Activated T-cell treated with anti-CD3 and anti-CD28 coated beads for 48 hours (primary cell): ENCODE results near the gene MGAT4A.
"Not testable (repeated sequence)": the region's sequence is repeated elsewhere in the genome, so short reads cannot be mapped to it uniquely, and the experiment has no call there.

Experiments
- DNase-seq: peaks from one replicate; pipeline ENCODE4 v3.0.0-alpha.2; 2020; ENCODE audit warnings: low read depth

The MGAT4A gene

DNA sequence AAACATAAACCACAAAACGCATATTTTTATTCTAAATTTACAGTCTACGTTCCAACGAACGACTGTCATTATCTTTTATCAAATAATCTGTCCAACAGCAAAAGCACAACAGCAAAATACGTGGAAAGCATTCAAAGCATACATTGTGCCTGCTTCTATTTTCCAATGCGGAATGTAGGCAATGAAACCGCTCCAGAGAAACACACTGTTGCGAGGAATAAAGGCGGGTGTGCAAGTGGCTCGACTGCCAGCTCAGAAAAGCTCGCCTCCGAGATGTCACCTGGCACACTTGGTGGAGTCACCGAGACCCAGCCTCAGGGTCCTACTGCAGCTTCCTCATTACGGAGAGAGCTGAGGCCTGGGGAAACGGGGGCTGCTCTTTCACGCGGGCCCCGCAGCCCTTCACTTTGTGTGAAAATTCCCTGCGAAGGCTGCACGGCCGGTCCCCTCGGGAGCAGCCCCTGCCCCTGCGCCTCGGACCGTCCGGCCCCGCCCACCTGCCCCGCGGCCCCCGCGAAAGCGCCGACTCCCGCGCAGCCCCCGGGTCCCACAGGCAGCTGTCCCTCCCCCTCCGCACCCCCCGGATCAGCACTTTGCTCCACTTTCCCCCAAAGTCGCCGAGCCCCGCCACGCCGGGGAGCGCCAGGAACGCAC lies 752 bp downstream of the MGAT4A start:
- peak; percentile 51 for DNase-seq

DNA sequence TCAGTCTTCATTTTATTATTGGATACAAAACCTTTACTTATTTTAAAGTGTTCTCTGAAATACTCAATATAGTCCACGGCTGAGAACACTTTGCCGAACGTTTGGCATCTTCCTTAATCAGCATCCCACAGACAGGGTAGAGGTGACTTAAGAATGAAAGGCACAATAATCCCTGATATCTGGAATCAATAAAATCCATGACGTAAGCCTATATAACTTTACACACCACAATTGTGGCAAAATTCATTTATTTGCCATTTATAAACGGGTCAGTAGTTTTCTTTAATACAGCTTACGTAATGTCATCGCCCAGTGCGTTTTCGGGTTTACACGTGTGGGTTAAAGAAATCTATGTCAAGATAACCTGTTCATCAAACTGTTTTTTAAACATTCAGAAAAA lies 1.3 kb downstream of the MGAT4A start:
- DNase-seq, result no peak

DNA sequence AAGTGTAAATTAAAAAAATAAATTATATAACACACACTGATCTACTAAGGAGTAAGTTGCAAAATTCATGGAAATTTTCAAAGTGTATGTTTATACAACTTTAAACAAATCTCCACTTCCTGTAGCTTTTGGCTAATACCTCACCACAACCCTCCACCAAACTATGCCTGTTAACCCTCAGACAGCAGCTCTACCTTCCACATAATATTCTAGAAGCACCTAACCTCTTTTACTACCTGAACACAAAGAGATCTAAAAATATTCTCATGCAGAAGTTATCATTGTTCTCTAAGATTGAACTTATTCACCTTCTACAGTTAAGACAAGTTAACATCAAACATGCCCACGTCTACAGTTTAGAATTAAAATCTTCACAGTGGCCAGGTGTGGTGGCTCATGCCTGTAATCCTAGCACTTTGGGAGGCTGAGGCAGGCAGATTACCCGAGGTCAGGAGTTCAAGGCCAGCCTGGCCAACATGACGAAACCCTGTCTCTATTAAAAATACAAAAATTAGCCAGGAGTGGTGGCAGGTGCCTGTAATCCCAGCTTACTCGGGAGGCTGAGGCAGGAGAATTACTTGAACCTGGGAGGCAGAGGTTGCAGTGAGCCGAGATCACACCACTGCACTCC lies 2.7 kb downstream of the MGAT4A start:
- DNase-seq, result not testable (repeated sequence)

DNA sequence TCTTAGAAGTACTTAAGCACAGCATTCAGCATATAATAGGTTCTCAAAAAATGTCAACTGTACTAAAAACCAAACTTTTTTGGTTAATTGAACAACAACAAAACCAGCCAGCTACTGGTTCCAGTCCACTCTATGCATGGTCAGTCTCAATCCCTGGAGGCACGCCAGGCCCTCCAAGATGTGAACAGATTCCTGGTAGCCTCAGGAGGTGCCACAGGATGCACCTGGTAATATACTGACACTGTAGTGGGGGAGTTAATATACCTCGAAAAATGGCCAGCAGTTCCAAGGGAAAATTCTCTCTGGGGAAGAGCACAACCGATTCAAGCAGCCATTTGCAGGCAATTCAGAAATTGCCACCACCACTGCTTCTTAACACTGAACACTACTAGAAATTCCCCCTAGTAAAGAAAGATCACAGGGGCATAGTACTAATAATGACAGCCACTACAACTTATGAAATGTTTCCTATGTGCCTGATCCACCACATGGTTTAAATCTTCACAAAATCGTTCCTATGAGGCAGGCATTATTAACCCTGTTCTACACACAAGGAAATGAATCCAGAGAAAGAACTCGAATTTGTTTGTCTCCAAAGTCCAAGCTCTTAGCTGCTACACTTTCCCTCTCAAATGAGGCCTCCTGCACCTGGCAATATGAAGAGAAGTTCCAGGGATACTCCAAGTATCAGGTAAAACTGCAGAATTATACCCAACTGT lies 3.4 kb downstream of the MGAT4A start:
- no peak for DNase-seq

DNA sequence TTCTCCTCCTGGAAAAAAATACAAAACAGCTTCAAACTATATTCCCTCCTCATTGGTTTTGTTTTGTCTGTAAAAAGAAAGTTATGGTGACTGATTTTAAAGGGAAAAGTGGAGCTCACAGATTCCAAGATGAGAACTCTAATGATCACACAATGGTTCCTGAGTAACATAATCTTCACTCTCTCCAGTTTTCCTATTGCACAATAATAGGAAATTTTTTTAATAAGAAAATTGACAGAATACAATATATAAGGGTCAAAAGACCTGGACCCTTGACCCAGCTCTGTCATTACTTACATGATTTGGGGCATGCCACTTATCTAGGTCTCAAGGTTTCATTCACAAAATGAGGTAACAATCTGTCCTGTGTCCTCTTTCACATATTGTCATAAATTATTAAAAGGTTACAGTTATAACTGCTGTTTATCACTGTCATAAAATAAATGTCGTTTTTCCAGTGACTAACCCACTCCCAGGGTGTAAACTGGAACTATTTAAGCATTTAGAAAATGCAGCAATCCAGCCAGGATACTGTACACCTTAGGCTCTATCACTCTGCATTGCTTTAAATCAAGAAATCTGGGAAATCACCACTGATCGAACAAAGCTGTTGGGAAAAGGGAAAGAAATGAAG lies 4.1 kb downstream of the MGAT4A start:
- no peak for DNase-seq

DNA sequence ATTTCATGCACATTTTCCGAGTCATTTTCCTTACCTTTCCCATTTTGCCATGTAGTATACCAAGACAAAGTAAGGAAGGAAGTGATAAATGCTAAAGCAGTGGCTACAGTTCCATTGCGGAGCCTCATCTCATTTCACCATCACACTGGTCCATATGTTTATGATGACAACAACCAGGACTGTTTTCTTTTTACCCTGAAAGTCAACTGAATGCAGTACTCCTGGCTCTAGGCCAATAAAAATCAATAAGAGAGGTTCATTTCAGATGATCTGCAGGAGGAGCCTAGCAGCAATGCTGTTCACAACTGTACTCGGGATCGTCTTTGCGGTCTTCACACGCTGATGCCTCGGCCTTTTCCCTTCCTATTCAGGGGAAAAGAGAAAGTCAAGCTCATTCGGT lies 4.7 kb downstream of the MGAT4A start:
- no peak for DNase-seq

GRCh38 chr2:98720286-98720685 lies 10.6 kb downstream of the MGAT4A start:
- no peak for DNase-seq

DNA sequence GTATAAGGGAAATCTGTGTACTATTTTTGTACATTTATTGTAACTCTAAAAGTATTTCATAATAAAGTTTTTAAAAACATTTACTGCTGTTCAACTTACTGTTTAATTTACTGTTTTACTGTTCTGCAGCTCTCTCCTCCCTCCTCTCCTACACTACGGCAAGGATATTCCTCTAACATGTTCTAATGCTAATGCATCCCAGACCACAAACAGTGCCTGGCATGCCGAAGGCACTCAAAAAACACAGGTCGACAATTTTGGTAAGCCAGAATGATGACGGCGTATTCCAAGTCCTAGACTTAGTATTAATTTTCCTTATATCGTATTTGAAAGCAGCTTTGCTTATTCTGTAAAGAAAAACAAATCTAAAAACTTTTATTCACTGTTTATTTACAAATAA lies 13.3 kb downstream of the MGAT4A start:
- DNase-seq, result no peak

GRCh38 chr2:98716786-98717185 lies 14.1 kb downstream of the MGAT4A start:
- no peak for DNase-seq

GRCh38 chr2:98715812-98716451 lies 15.0 kb downstream of the MGAT4A start:
- DNase-seq, result no peak

GRCh38 chr2:98713332-98714015 lies 17.5 kb downstream of the MGAT4A start:
- DNase-seq, result no peak

DNA sequence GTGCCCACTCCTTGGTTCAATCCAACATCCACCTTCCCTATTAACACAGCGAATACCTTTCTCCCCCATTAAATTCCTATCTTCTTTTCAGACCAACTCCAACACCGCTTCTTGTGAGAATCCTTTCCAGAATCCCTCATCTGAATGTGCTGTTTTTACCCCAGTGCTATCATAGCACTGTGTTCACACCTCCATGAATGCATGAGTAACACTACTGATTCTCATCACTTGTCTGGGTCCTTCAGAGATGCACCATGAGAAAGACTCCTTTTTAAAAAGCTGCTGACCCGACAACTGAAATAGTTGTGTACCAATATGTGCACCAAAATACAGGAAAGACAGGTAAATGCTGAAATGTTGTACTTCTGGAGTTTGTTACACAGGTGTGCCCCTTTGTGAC lies 18.8 kb downstream of the MGAT4A start:
- no peak for DNase-seq

DNA sequence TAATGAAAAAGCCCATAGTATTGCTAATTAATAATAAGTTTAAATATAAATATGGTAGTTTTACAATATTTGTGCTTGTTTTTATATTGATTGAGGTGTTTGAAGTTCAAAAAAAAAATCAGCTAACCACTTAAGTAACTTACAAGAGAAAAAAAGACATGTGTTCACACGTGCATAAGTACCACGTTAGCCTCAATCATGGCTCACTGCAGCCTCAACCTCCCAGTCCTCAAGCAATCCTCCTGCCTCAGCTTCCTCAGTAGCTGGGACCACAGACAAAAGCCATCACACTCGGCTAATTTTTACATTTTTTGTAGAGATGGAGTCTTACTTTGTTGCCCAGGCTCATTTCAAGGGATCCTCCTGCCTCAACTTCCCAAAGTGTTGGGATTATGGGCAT lies 19.4 kb downstream of the MGAT4A start:
- no peak for DNase-seq

DNA sequence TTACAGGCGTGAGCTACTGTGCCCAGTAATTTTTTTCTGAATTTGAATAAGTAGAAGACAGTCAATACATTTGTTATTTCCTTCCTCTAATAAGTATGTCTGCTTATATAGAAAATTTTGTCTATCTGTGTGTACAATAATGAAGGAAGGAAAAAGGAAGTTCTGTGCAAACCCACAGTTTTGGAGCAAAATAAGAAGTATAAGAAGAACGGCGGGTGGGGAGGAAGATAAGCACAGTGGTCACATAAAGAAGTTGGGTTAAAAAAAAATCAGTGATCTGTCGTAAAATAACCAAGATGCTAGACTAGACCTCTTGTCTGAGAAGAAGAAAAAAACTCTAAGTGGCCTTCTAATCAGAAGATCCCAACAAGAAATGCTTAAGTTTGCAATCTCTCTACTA lies 20.2 kb downstream of the MGAT4A start:
- no peak for DNase-seq

DNA sequence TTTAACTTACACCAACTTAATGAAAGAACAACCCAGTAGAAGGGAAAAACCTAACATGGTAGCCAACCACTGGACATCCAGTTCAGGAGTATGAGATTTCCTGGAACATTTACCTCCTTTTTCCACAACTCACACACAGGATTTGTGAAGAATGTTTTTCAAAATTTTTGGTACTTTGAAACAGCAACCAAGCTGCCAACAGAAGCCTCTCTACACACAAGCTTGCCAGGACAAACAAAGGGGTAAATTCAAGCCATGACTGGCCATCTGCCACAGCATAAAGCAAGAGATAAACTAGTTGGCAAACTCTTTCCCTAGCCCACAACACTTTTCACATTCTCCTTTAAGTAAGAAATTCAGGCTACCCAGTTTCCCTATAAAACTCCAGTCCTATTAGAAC lies 21.4 kb downstream of the MGAT4A start:
- no peak for DNase-seq

DNA sequence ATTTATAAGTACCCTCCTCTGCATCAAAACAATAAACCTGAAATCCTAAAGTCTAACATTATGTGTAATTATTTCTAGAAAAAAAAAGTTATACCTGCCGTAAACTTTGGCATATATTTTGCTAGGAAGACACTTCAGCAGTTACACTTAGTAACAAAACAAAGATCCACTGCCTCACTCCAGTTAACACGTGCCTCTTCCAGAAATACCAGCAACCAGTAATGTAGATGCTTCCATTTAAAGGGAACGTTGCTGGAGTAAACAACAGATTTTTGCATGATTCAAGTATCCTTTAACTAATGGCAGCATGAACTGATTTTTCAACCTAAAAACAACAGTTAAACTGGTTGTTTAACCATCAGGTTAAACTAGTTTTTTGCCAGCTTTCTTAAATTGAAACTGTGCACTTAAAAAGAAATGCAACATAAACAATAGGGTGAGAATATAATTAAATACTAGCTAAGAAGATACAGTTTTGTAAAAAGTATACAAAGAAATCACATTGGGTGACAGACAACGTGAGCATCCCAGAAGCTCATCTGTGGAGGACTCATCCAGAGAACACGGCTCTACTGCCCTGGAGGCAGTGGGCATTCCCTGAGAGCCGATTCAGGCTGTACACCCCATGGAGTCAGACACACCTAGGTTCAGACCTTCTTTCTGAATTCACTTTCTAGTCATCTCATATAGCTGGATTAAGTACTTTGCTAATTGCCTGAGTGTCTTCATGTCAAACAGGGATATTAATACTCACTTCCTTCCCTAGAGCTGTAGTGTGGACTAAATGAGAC lies 22.3 kb downstream of the MGAT4A start:
- no peak for DNase-seq

- no peak for DNase-seq
Observed at GRCh38 chr2:98706591-98706990, 24.3 kb downstream of the MGAT4A start.

DNA sequence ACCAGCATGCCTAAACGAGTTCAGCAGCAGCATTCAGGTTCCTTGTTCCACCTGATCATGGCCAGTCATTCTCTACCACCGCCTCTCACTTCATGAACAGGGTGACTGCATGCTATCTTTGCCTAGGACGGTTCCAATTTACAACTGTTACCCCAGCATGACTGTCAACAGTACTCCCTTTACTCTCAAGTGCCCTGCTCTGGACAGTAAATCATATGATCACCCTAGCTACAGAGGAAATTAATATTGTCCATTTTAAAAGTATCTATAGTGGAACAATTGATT lies 25.7 kb downstream of the MGAT4A start:
- DNase-seq, result no peak

DNA sequence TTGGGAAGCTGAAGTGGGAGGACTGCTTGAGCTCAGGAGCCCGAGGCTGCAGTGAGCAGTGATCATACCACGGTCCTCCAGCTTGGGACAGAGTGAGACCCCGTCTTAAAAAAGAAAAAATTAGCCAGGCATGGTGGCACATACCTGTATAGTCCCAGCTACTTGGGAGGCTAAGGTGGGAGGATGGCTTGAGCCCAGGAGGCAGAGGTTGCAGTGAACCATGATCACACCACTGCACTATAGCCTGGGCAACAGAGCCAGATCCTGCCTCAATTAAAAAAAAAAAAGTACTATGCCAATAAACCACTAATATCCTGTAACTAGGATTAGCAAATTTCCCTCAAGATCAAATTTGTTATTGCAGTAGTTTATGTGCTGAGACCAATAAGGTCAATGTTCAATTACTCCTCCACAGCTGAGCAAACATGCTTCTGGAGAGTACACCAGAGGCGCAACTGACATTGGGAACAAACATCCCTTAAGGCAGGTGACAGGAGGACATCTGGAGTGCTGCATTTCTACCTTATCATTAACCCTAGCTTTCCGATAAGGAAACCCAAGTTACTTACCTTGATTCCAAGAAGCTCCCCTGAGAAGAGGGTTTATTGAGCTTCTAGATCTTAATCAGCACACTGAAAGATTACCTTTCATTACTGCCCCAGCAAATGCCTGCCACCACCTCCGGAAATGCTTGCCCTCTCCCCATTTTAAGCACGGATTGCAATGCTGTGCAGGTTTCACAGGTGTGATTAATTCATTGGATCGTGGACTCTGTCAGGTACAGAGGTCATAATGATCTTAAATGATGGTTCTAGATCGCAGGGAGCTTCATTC lies 26.2 kb downstream of the MGAT4A start:
- DNase-seq, result no peak

- DNase-seq, result no peak
Observed at GRCh38 chr2:98703738-98704137, 27.2 kb downstream of the MGAT4A start.
